Fibroblast of gingiva (primary cell): ENCODE data around the gene LRRC75B.
"Not testable (repeated sequence)": the region's sequence is repeated elsewhere in the genome, so short reads cannot be mapped to it uniquely, and the experiment has no call there.

Experiments used
- DNase-seq: peaks from one replicate; pipeline ENCODE4 v3.0.0-alpha.2; 2011; ENCODE audit warnings: low read depth

Gene LRRC75B

GRCh38 chr22:24602847-24603769 lies 10.2 kb upstream of the LRRC75B start, which contains the start of gene GGT1:
TSS of gene GGT1 (plus strand) at chr22:24603193. CDS start at chr22:24611082, 7,889 bp downstream.
- not testable (repeated sequence) for DNase-seq

- not testable (repeated sequence) for DNase-seq
Measured at GRCh38 chr22:24602105-24602749, 9.4 kb upstream of the LRRC75B start.

GRCh38 chr22:24601217-24602104 lies 8.6 kb upstream of the LRRC75B start:
- no peak for DNase-seq

GRCh38 chr22:24599958-24600715 lies 7.3 kb upstream of the LRRC75B start:
- not testable (repeated sequence) for DNase-seq

GRCh38 chr22:24599514-24599913 lies 6.6 kb upstream of the LRRC75B start:
- no peak for DNase-seq

GRCh38 chr22:24597076-24597475 lies 4.2 kb upstream of the LRRC75B start:
- not testable (repeated sequence) for DNase-seq

GRCh38 chr22:24595863-24596262 lies 3.0 kb upstream of the LRRC75B start:
- DNase-seq = no peak

- DNase-seq = no peak
Measured at GRCh38 chr22:24595228-24595627, 2.4 kb upstream of the LRRC75B start.

- DNase-seq = no peak
Measured at GRCh38 chr22:24594569-24595120, 1.8 kb upstream of the LRRC75B start.

GRCh38 chr22:24593836-24594568 lies 1.1 kb upstream of the LRRC75B start:
- DNase-seq = no peak

GRCh38 chr22:24593559-24593835 lies 624 bp upstream of the LRRC75B start:
- DNase-seq = not testable (repeated sequence)

- DNase-seq = no peak
Measured at GRCh38 chr22:24592058-24592850, 619 bp downstream of the LRRC75B start.

- no peak for DNase-seq
Measured at GRCh38 chr22:24591286-24591830, 1.5 kb downstream of the LRRC75B start.

- no peak for DNase-seq
Measured at GRCh38 chr22:24590596-24591173, 2.2 kb downstream of the LRRC75B start.

GRCh38 chr22:24589518-24590030 lies 3.3 kb downstream of the LRRC75B start:
- DNase-seq = no peak

GRCh38 chr22:24588757-24589481 lies 4.0 kb downstream of the LRRC75B start:
- DNase-seq = no peak

GRCh38 chr22:24588381-24588756 lies 4.5 kb downstream of the LRRC75B start:
- DNase-seq = no peak

GRCh38 chr22:24587948-24588347 lies 4.9 kb downstream of the LRRC75B start:
- DNase-seq = no peak
